GM10847 (cell line): ENCODE data around the gene HABP4.

ENCODE experiments used
- POLR2A ChIP-seq: IDR thresholded peaks from 2 replicates; pipeline ENCODE4 v1.6.1; 2011; ENCODE audit not compliant: insufficient read length; ENCODE audit errors: extremely low read depth

Gene HABP4

GRCh38 chr9:96423322-96423984 is 26.5 kb upstream of the HABP4 start:
- TF ChIP-seq POLR2A = no peak

GRCh38 chr9:96423985-96424336 is 26.0 kb upstream of the HABP4 start:
- no peak for TF ChIP-seq POLR2A

GRCh38 chr9:96425500-96426169 is 24.3 kb upstream of the HABP4 start:
- no peak for TF ChIP-seq POLR2A

- no peak for TF ChIP-seq POLR2A
Observed at GRCh38 chr9:96429732-96430131, 20.2 kb upstream of the HABP4 start.

GRCh38 chr9:96430377-96430776 is 19.6 kb upstream of the HABP4 start:
- no peak for TF ChIP-seq POLR2A

- no peak for TF ChIP-seq POLR2A
Observed at GRCh38 chr9:96435345-96435744, 14.6 kb upstream of the HABP4 start.

GRCh38 chr9:96436063-96436455 is 13.9 kb upstream of the HABP4 start:
- TF ChIP-seq POLR2A = no peak

- no peak for TF ChIP-seq POLR2A
Observed at GRCh38 chr9:96436456-96437126, 13.4 kb upstream of the HABP4 start.

- no peak for TF ChIP-seq POLR2A
Observed at GRCh38 chr9:96437454-96437853, 12.5 kb upstream of the HABP4 start.

- TF ChIP-seq POLR2A = no peak
Observed at GRCh38 chr9:96440671-96441199, 9.2 kb upstream of the HABP4 start.

- no peak for TF ChIP-seq POLR2A
Observed at GRCh38 chr9:96441798-96442445, 8.0 kb upstream of the HABP4 start.

- TF ChIP-seq POLR2A = no peak
Observed at GRCh38 chr9:96442491-96442890, 7.5 kb upstream of the HABP4 start.

GRCh38 chr9:96447406-96447805 is 2.6 kb upstream of the HABP4 start:
- TF ChIP-seq POLR2A = no peak

- no peak for TF ChIP-seq POLR2A
Observed at GRCh38 chr9:96448546-96449170, 1.3 kb upstream of the HABP4 start.

GRCh38 chr9:96449523-96449844 is 485 bp upstream of the HABP4 start:
- TF ChIP-seq POLR2A = no peak
